Measurements from ENCODE around the gene SLC9A9.

SLC9A9 gene

GRCh38 chr3:143343944-143344343 is 504.3 kb downstream of the SLC9A9 start:
- DNase-seq: no peak

GRCh38 chr3:143343031-143343430 is 505.2 kb downstream of the SLC9A9 start:
- no peak for DNase-seq

GRCh38 chr3:143339451-143339850 is 508.8 kb downstream of the SLC9A9 start:
- DNase-seq: no peak

- DNase-seq: no peak
Measured at GRCh38 chr3:143337387-143337786, 510.9 kb downstream of the SLC9A9 start.

- DNase-seq: no peak
Measured at GRCh38 chr3:143334231-143334630, 514.0 kb downstream of the SLC9A9 start.

GRCh38 chr3:143333367-143333766 is 514.9 kb downstream of the SLC9A9 start:
- DNase-seq: no peak

GRCh38 chr3:143332026-143332425 is 516.2 kb downstream of the SLC9A9 start:
- no peak for DNase-seq

GRCh38 chr3:143331350-143331749 is 516.9 kb downstream of the SLC9A9 start:
- no peak for DNase-seq

- DNase-seq: no peak
Measured at GRCh38 chr3:143330296-143330868, 517.9 kb downstream of the SLC9A9 start.

GRCh38 chr3:143329567-143330211 is 518.6 kb downstream of the SLC9A9 start:
- no peak for DNase-seq

GRCh38 chr3:143328451-143328850 is 519.8 kb downstream of the SLC9A9 start:
- no peak for DNase-seq

GRCh38 chr3:143326983-143327778 is 521.1 kb downstream of the SLC9A9 start:
- DNase-seq: no peak

- no peak for DNase-seq
Measured at GRCh38 chr3:143321058-143321769, 527.1 kb downstream of the SLC9A9 start.

- no peak for DNase-seq
Measured at GRCh38 chr3:143315766-143316165, 532.5 kb downstream of the SLC9A9 start.

GRCh38 chr3:143314251-143315093 is 533.8 kb downstream of the SLC9A9 start:
- DNase-seq: no peak

- no peak for DNase-seq
Measured at GRCh38 chr3:143313893-143314188, 534.4 kb downstream of the SLC9A9 start.

GRCh38 chr3:143313025-143313892 is 535.0 kb downstream of the SLC9A9 start:
- no peak for DNase-seq

GRCh38 chr3:143311096-143311495 is 537.2 kb downstream of the SLC9A9 start:
- DNase-seq: no peak

GRCh38 chr3:143309705-143310104 is 538.6 kb downstream of the SLC9A9 start:
- DNase-seq: no peak

- no peak for DNase-seq
Measured at GRCh38 chr3:143307613-143308183, 540.6 kb downstream of the SLC9A9 start.

- no peak for DNase-seq
Measured at GRCh38 chr3:143306407-143306806, 541.9 kb downstream of the SLC9A9 start.

Measured in stimulated activated CD4-positive, alpha-beta T cell treated with anti-CD3 and anti-CD28 coated beads, Interleukin-2, amount 100 ng/mL, for 48 hours (primary cell).